ENCODE measurements around the gene RPL35. TPM values are rescaled to one million over a fixed set of nuclear protein-coding genes. Genes with fewer than 3 reads are reported as not detected.
"Not testable (repeated sequence)": the region's sequence is repeated elsewhere in the genome, so short reads cannot be mapped to it uniquely, and the experiment has no call there.

The RPL35 gene
- total RNA-seq, 1 donor from 2014 or later, result 1,925 TPM

DNA sequence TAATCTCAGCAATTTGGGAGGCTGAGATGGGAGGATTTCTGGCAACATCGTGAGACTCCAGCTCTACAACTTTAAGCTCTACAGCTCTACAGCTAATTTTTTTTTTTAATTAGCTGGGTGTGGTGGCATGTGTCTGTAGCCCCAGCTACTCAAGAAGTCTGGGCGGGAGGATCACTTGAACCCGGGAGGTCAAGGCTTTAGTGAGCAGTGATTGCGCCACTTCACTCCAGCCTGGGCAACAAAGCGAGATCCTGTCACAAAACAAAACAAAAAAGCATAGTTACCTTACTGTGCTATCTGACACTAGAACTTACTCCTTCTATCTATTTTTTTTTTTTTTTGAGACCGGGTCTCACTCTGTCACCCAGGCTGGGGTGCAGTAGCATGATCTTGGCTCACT, 14.8 kb downstream of the RPL35 start:
- Histone ChIP-seq H3K36me3 (no peaks in the 10 kb centered on the region), H3K27ac (no peak overlapping the region), H3K27me3 (no peaks in the 10 kb centered on the region), H3K9me3 (no peaks in the 10 kb centered on the region), H3K4me3 (no peak overlapping the region), H3K4me1 (peaks cover 3% of the 10 kb centered on the region)
- TF ChIP-seq POLR2A (IDR thresholded peaks at IDR 0.05) (no peak), POLR2AphosphoS5 (IDR thresholded peaks at IDR 0.05; ENCODE audit: insufficient read depth in 1 of 2, low read depth in 1 of 2) (no peak)
- TF ChIP-seq, protein P1, sequence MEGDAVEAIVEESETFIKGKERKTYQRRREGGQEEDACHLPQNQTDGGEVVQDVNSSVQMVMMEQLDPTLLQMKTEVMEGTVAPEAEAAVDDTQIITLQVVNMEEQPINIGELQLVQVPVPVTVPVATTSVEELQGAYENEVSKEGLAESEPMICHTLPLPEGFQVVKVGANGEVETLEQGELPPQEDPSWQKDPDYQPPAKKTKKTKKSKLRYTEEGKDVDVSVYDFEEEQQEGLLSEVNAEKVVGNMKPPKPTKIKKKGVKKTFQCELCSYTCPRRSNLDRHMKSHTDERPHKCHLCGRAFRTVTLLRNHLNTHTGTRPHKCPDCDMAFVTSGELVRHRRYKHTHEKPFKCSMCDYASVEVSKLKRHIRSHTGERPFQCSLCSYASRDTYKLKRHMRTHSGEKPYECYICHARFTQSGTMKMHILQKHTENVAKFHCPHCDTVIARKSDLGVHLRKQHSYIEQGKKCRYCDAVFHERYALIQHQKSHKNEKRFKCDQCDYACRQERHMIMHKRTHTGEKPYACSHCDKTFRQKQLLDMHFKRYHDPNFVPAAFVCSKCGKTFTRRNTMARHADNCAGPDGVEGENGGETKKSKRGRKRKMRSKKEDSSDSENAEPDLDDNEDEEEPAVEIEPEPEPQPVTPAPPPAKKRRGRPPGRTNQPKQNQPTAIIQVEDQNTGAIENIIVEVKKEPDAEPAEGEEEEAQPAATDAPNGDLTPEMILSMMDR (IDR thresholded peaks at IDR 0.05), result no peak
- intact Hi-C loops (cut with DNase I), result no loop called here
- DNase-seq (ENCODE audit: extremely low spot score in 2 of 2), result no peak

DNA sequence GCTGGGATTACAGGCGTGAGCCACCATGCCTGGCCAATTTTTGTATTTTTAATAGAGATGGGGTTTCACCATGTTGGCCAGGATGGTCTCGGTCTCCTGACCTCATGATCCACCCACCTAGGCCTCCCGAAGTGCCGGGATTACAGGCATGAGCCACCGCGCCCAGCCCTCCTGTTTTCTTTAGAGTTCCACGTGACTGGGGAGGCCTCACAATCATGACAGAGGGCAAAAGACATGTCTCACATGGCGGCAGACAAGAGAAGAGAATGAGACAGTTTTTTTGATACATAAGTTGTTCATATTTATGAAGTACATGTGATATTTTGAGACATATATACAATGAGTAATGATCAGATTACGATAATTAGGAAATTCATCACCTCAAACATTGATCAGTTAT, 15.3 kb downstream of the RPL35 start:
- H3K9me3 ChIP-seq; H3K27ac ChIP-seq; H3K27me3 ChIP-seq; H3K4me3 ChIP-seq; H3K4me1 ChIP-seq; DNase-seq (ENCODE audit: extremely low spot score in 2 of 2); intact Hi-C loops (cut with DNase I); H3K36me3 ChIP-seq: not testable (repeated sequence)

DNA sequence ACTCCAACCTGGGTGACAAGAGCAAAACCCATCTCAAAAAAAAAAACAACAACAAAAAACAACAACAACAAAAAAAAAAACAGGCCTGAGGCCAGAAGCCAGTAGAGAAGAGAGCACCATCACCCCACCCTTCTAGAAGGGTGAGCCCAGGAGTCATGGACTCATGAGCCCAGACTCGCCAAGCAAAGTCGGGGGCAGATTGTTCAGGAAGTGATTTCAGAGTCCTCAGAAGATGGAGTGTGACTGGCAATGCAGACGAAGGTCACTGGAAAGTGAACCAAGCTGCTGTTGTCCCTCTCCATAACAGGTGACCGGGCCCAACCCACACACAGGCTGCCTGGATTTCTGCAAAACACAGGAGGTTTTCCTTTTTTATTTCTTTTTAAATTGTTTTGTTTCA, 17.5 kb downstream of the RPL35 start:
- Histone ChIP-seq H3K27me3 (no peaks in the 10 kb centered on the region), H3K36me3 (no peaks in the 10 kb centered on the region), H3K4me3 (no peak overlapping the region), H3K9me3 (no peaks in the 10 kb centered on the region), H3K27ac (no peak overlapping the region), H3K4me1 (no peaks in the 10 kb centered on the region)
- TF ChIP-seq POLR2AphosphoS5 (IDR thresholded peaks at IDR 0.05; ENCODE audit: insufficient read depth in 1 of 2, low read depth in 1 of 2), result no peak
- TF ChIP-seq, protein P1 (IDR thresholded peaks at IDR 0.05), result no peak
- intact Hi-C loops (cut with DNase I), result no loop called here
- DNase-seq (ENCODE audit: extremely low spot score in 2 of 2), result no peak

DNA sequence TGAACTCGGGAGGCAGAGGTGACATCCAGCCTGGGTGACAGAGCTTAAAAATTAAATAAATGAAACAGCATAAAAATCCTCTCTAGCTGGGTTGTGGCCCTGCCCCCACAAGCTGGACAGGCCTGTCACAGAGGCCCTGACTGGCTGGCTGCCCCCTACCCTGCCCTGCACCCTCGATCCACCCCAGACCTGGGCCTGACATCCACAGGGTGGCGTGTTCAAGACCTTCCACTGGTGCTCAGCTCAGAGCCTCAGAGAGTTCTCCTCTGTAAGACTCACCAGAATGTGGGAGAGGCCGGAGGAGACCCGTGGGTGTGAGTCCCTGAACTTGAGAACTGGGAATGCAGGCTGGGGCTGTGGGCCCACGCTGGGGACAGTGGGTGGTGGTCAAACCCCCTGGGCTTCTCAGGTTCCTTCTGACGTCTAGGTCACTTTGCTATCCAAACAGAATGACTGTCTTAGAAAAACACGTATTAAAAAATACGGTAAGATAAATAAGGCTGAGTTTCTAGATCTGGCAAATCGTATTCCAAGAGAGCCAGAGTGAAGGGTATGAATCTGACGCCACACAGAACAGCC, 18.2 kb downstream of the RPL35 start:
- Histone ChIP-seq H3K27ac (no peak overlapping the region), H3K36me3 (no peaks in the 10 kb centered on the region), H3K9me3 (no peaks in the 10 kb centered on the region), H3K27me3 (no peaks in the 10 kb centered on the region), H3K4me3 (no peak overlapping the region), H3K4me1 (no peaks in the 10 kb centered on the region)
- DNase-seq (ENCODE audit: extremely low spot score in 2 of 2), result no peak
- TF ChIP-seq, protein P1 (IDR thresholded peaks at IDR 0.05), result no peak
- TF ChIP-seq POLR2A (IDR thresholded peaks at IDR 0.05) (no peak), POLR2AphosphoS5 (IDR thresholded peaks at IDR 0.05; ENCODE audit: insufficient read depth in 1 of 2, low read depth in 1 of 2) (no peak)
- intact Hi-C loops (cut with DNase I), result no loop called here

DNA sequence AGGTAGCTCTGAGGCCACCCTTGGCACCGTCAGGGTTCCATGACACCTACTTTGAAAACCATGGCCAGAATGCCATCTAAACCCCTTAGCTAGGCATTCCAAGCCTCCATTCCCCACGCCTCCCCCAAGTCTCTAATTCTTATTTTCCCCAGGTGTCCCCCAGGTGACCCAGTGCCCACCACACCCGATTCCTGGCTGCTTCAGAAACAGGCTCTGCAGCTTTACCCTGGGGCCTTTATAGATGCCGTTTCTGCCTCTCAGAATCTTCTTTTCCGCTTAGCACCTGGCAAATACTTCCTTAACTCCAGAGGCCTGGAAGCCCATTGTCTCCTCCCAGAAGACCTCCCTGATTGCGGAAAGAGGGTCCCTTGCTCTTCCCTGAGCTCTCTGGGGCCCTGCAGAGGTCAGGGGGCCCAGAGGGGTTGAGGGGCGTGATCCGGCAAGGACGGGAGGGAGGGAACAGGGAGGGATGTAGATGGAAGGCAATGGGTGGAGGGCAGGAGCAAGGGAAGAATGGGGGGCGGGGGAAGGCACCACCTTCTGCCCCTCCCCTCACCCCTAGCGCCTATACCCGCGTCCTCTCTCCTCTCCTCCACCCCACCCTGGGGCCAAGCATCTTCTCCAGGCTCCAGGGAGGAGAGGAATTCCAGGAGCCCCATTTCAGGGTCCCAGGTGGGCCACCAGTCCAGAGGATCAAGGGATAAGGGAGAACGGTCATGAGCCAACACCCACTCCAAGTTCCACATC, 20.5 kb downstream of the RPL35 start:
- no peak for DNase-seq (ENCODE audit: extremely low spot score in 2 of 2)
- intact Hi-C loops (cut with DNase I), result no loop called here
- no peaks in the 10 kb centered on the region for H3K4me1 ChIP-seq
- H3K27ac ChIP-seq, result no peak overlapping the region
- H3K27me3 ChIP-seq, result no peaks in the 10 kb centered on the region
- no peaks in the 10 kb centered on the region for H3K9me3 ChIP-seq
- no peak overlapping the region for H3K4me3 ChIP-seq
- TF ChIP-seq POLR2AphosphoS5 (IDR thresholded peaks at IDR 0.05; ENCODE audit: insufficient read depth in 1 of 2, low read depth in 1 of 2), result no peak
- TF ChIP-seq, protein P1 (IDR thresholded peaks at IDR 0.05), result no peak
- no peak for TF ChIP-seq POLR2A (IDR thresholded peaks at IDR 0.05)
- H3K36me3 ChIP-seq, result no peaks in the 10 kb centered on the region

Data from vagina (tissue), 2 donors.